Skin of body (tissue), 2 donors: ENCODE data around the gene MBOAT7. TPM values are rescaled to one million over a fixed set of nuclear protein-coding genes. Genes with fewer than 3 reads are reported as not detected.

ENCODE experiments used
- DNase-seq: peaks from one replicate; lab custom pipeline; 2025; lab: John Stamatoyannopoulos, UW
- total RNA-seq: library from RNA; depleted of rRNA; stranded (reverse); fragments of >200 nt; gene quantifications from one replicate; pipeline ENCODE4 v1.2.3, GENCODE V29; 2014

MBOAT7 gene
- total RNA-seq, 1 donor from 2014 or later = 18.8 TPM

DNA sequence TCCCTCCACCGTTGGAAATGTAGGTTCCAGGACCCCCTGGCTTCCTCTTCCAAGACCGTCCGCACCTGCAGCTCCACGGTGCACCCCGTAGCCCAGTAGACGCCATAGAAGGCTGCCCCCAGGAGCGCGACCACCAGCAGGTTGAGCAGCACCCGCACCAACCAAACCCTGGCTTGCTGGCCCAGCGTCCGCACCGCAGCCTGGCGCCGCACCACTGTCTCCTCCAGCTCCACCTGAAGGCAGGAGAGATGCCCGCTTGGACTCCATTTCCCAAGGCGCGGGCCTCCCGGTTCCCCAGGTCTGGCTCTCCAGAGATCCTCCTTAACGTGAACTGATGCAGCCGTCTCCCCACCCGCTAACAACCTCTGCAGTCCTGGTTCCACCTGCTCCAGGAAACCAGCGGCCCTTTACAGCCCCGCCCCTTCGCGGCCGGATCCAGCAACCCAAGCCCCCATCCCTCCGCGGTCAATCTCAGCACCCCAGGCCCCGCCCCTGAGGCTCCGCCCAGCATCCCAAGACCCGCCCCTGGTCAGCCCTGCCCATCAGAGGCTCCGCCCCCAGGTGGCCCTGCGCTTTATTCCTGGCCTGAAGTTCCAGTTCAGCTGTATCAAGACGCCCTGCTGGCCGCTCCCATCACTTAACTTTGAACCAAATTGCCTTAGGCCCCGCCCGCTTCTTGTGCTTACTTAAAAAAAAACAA is 24.9 kb downstream of the MBOAT7 start:
- DNase-seq = no peak

DNA sequence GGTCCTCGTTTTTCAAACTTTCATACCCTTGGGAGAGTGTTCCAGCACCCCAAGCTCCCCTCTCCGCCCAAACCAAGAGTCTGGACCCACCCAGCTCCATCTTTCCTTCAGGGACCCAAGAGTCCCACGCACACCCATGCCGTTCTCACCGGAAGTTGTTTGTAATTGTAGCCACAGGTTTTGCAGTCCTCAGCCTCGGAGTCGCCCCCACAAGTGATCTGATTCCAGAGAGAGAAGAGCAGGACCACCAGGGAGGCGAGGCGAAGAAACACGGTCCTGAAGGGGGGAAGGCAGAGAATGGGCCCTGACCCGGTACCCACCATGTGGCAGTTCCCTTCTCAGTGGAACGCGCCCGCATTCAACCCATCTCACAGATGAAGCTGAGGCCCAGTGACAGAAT is 26.5 kb downstream of the MBOAT7 start:
- no peak for DNase-seq

DNA sequence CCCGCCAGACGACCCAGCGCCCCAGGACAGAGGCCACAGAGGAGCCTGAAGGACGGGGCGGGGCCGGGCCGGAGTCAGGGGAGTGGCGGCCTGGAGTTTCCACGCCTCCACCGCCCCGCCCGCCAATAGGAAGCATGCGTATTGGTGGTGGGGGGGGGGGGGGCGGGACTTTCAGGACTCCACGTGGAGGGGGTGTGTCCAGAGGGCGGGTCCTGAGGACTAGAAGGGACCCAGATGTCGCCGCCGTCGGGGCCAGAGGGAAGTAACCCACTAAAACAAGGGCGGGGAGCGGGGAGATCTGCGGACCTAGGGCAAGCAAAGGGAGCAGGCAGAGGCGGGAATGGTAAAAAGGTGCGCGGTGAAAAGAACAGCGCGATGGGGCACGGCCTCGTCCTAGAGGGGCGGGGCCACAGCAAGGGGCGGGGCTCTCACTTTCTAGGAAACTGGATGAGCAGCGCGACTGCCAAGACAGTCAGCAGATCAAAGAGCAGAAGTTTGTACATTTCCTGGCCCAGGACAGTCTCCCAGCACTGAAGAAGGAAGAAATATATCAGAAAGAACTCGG is 27.1 kb downstream of the MBOAT7 start:
- DNase-seq = no peak

DNA sequence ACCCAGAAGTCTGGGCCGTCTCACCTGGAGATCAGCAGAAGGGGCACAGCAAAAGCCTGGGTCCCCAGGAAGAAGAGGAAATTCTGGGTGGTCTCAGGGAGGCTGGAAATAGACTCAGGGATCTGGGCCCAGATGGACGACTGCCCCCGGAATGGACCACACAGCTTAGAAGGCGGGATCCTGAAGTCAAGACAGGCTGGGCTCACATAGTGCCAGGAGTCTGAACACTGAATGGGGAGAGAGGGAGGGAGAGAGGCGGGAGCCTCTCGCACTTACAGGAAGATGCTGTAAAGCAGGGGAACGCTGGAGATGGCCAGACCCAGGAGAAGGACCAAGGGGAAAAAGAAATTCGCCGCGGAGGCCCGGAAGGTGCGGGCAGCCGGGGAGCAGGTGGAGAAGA is 28.5 kb downstream of the MBOAT7 start:
- no peak for DNase-seq

DNA sequence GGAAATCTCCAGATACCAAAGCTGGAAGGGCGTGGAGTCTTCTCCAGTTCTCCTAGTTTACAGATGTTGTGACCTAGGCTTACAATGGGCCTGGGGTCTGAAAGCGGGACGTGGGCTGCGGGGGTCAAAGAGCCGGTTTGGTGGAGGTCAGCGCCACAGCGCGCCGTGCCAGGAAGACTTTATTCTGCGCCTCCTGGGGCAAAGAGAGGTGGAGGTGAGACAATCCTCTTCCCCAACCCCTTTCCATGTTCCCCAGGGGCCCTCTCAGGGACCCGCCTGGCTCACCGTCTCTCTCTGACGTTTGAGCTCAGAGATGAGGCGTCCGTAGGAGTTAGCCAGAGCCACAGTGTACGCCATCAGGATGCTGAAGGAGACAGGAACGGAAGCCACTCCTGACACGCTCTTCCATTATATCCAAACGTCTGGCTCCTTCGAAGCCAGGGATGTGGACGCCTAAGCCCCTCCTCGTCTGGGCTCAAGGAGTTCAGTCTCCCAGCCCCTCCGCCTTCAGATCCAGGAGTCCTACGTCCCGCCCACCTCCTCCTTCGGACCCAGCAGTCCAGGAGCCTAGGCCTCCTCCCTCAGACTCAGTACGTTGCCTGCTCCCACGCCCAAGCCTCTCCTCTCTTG is 29.1 kb downstream of the MBOAT7 start:
- DNase-seq = no peak

DNA sequence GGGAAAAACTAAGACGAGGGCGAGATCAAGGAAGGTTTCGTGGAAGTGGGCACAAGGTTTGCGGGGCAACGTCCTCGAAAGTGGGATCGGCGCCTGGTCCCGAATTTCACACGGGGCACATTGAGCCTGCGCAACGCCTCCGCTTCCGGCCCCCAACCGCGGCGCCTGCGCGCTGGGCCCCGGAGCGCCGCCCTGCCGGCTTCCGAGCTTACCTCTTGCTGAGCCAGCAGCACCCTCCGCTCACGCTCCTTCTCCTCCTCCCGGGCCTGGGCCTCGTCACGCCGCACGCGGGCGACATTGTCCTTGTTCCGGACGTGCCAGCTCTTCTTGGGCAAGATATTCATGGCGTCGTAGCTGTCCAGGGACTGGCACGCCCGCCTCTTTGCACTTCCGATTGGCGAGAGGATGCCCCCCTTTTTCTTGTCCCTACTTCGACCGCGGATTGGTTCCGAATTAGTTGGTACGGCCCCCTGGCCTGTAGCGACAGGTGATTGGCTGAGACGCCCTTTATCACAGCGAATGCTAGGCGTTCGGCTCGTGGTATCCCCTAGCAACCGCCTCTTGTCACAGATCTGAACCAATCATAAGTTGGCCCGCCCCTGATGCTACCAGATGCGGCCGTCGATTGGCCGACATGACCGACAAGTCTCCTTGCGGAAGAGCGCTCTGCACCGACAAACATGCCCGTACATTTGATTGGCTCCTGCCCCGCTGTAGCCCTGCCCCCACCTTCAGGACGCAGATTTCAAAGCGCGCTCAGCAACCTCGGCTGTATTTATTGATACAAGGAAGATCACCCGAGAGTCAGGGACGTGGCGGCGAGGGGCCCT is 29.8 kb downstream of the MBOAT7 start, which contains the start of gene LENG1:
TSS of gene LENG1 (minus strand) at position 370 of the 830 bp plus-strand sequence. CDS start at position 344, 26 bp downstream.
- DNase-seq = peak; percentile 100

DNA sequence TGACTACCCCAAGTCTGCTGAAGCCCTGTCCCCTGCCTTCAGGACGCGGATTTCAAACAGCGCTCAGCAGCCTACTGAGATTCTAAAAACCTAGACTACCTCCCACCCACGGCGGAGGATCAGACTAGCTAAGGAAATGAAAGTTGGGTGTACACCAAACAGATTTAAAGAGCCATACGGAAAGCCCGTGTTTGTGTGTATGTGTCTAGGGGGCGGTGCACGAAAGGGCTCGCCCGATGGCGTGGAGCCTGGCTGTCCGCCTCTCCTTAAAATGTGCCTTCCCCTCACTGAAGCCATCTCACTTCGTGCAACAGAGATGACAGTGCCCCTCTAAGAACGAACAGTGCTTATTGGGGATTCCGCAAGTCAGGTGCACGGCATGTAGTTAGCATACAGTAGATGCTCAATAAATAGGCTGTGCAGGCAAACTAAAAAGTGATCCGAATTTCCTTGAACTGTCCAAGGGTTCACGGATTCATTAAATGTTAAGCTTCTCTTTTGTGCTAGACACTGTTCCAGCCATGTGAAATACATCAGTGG is 30.5 kb downstream of the MBOAT7 start:
- DNase-seq = peak; percentile 78

DNA sequence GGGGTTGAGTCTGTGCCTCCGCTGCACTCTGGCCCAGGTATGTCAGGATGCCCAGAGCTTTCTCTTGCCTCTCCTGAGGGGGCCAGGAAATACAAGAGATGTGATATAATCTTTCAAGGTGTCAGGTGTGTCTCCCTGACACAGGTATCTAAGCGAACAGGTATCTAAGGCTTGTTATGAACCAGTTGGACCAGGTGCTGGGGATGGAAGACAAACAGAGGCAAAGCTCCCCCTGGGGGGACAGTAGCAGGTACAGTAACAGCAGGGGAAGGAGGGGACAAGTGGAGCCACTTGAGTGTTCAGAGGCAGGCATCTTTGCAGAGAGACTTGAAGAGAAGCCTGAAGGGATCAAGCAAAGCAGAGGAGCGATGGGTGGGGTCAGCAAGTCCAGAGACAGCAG is 32.4 kb downstream of the MBOAT7 start:
- no peak for DNase-seq

DNA sequence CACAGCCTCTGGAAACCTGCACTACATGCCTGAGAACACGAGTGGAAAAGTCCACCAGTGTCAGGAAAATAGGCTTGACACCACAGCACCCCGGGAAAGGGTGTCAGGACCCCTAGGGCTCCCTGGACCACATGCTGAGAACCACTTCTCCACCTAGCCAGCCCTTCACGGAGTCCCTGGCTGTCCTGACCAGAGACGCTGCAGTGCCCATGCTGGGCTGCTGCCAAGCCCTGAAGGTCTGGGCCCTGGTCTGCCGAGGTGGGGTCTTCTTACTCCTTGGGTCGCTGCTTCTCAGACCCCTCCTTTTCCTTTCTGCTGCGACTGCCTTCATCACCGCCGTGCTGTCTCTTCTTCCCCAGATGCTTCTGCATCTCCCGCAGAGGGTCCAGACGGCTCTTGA is 32.9 kb downstream of the MBOAT7 start:
- no peak for DNase-seq

DNA sequence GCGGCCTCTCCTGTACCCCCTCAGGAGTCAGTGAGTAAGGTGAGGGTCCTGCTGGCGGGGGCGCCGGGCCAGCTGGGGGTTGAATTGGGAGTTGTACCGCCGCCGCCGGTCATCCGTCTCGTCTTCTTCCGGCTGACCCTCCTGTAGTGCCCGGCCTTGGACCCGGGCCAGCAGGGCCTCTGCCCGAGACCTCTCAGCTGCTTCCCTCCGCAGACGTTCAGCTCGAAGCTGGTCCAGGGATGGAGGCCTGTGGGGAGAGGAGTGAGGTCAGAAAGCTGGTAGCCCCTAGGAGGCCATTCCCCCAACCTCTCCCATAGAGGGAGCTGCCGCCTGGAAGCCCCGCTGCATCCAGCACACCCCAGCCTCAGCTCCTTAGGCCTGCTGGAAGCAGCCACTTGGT is 33.7 kb downstream of the MBOAT7 start:
- DNase-seq = no peak

DNA sequence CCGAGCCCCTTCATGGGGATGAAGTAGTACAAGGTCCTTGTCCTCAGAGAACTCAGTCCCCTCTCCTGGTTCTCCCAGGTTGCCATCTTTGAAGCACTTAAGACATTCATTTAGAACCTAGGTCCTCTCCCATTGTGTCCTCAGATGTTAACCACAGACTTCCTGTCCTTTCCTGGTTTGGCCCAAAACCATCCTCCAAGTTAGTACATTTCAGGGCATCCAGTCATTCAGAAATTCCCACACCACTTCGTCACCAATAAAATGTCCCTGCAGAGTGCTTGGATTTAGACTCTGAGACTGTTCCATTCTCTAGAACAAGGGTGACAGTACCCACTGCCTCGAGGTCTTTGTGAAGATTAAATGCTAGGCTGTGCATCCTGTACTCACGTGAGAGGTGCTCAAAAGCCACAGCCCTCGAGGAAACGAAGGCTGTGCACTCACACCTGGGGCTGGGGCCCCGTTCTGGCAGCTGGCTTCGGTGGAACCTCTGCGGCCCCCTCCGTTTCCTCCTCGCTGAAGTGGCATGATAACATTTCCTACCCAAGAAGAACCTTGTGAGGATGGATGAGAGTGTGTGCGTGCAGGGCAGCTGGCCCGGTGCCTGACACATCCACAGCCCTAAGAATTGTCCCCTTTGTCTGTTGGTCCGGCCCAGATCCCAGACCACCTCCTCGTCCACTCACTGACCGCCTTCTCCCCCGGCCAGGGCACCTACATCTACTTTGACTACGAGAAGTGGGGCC is 34.6 kb downstream of the MBOAT7 start:
- DNase-seq = no peak

DNA sequence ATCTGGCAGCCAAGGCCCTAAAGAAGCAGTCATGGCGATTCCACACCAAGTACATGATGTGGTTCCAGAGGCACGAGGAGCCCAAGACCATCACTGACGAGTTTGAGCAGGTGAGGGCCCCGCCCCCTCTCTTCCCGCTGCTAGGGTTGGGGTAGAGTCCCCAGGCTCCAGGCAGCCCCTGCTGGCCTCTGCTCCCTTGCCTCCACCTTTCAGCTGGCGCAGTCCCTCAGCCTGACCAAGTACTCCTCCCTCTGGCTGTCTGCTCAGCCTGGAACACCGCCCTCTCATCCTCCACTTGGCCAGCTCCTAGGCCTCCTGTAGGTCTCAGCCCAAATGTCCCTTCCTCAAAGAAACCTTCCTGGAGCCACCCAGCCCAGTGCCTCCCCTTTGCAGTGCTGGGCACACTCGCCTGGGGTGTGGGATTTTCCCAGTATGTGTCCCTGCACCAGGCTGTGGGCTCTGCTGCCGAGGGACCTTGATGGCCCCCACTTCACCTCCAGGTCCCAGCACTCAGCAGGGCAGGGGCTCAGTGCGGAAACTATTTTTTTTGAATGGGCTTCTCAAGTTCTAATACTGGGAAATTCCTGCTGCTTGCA is 35.6 kb downstream of the MBOAT7 start:
- DNase-seq = no peak

DNA sequence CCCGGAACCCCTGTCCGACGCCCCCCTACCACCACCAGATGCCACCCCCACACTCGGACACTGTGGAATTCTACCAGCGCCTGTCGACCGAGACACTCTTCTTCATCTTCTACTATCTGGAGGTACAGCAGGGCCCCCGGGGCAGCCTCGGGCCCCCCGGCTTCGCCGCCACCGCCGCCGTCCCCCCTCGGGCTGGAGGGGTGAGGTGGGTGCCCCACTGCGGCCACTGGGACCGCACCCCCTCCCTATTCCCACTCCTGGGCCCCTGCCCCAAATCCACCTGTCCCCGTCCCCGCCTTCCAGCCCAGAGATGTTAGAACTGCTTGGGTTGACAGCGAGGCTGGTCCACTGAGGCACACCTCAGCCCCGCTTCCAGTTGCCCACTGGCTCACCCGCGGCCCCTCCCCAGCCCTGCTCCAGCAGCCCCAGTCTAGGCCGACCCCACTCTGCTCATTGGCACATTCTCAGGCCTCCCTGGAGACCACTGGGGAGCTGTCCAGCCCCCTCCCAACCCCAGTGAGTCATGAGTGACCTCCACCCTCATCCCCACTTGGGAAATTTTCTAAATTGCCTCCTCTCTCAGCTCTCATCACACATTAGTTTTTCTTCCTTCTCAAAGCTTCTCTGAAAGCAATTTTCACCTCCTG is 36.4 kb downstream of the MBOAT7 start:
- no peak for DNase-seq

DNA sequence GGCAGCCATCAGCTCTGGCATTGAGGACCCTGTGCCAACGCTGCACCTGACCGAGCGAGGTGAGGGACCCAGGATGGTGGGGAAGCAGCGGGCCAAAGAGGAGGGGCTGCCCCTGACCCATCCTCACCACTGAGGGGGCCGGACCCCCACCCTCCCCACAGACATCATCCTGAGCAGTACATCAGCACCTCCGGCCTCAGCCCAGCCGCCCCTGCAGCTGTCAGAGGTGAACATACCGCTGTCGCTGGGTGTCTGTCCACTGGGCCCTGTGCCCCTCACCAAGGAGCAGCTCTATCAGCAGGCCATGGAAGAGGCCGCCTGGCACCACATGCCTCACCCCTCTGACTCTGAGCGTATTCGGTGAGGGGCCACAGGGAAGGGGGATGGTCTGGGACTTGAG is 37.1 kb downstream of the MBOAT7 start:
- no peak for DNase-seq

DNA sequence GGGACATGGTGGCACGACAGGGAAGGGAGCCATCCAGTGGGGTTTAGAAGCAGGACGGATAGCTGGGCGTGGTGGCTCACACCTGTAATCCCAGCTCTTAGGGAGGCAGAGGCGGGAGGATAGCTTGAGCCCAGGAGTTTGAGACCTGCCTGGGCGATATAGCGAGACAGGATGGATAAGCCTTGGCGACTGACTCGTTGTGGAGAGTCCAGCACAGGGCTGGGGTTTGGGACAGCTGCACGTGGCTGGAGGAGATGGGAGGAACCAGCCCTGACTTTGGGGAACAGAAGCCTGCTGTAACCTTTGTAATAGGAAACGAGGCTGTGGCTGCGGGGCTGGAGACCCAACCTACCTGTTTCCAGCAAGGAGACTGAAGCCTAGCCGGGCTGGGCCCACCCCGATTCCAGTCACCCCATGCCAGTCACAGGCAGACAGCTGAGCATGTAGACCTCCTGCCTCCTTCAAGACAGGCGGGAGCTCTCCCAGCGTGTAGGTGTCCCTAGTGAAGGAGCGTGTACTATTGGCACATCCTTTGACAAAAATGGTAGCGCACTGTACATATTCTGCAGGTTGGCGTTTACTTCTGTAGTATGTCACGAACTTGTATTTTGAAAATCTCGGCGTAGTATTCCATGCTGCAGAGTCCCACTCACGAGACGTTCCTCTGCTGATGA is 37.9 kb downstream of the MBOAT7 start:
- DNase-seq = no peak

DNA sequence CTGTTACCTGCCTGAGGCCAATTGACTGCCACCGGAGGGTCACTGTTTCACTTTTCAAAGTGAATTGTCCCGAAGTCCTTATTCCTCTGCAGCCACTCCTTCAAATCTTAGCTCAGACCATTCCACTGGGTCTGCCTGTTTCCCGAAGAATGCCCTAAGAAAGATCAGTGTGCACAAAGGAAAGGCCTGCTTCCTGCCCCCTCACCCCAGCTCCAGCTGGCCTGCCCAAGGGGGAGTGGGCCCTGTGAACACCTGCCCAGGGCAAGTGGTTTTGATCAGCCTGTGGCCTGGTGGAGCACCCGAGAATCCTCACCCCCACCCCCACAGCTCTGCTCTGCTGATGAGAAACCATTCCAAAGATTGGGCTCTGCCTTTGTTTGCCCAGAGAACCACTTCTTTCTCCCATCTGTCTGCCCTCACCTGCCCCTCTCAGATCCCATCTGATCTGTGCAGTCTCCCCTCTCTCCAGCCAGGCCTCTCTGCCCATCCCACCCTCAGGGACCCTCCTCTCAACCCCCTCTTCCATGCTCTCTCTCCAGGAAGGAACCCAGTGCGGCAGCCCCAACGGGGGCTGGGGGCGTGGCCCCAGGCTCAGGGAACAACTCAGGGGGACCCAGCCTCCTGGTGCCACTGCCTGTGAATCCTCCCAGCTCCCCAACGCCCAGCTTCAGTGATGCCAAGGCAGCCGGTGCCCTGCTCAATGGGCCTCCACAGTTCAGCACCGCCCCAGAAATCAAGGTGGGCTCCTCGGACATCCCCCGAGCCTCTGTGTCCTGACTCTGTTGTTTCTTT is 40.2 kb downstream of the MBOAT7 start:
- no peak for DNase-seq

DNA sequence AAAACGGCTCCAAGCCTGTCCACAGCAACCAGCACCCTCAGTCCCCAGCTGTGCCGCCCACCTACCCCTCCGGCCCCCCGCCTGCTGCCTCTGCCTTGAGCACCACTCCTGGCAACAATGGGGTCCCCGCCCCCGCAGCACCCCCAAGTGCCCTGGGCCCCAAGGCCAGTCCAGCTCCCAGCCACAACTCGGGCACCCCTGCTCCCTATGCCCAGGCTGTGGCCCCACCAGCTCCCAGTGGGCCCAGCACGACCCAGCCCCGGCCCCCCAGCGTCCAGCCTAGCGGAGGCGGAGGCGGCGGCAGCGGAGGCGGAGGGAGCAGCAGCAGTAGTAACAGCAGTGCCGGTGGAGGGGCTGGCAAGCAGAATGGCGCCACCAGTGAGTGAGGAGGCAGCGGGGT is 41.2 kb downstream of the MBOAT7 start:
- DNase-seq = no peak

DNA sequence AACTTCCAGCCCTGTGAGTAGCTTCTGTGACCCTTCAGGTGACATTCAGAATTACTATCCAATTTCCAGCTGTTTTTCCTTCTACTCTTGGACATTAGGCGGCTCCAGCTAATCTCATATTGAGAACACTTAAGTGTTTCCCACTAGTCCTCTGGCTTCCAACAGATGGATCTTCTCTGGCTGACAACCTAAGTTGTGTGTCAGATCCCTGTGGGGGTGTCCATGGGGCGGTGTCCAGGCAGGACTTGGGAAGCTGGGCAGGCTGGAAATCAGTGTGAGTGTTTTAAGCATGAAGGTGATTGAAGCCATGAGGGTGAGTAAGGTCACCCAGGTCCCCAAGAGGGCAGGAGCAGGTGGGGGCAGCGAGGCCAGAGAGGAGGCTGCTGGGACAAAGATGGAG is 41.7 kb downstream of the MBOAT7 start:
- DNase-seq = no peak
